IMR-90 (cell line): Measurements from ENCODE around the gene CBFA2T3. TPM values are rescaled to one million over a fixed set of nuclear protein-coding genes. Genes with fewer than 3 reads are reported as not detected.

Source experiments
- ATAC-seq: fragments of 200-7000 bp; cut with Tn5 transposase; 2 replicates; pipeline ENCODE4 v1.9.1; 2020; ENCODE audit warnings: low read depth, mild to moderate bottlenecking, moderate library complexity
- BruUV-seq: library from RNA; stranded (reverse); fragments of 400-500 nt; replicated peaks from 2 replicates; lab custom pipeline; 2021; lab: Mats Ljungman, UMichigan
- CTCF ChIA-PET: fragments of 300-600 bp; formaldehyde crosslinking; extraction: SDS; loops from one replicate; lab custom pipeline; 2021; ENCODE audit warnings: antibody characterized with exemption; lab: Yijun Ruan, JAX
- POLR2A ChIA-PET: fragments of 300-600 bp; sonication (Branson Sonifier 250); formaldehyde crosslinking; loops from one replicate; lab custom pipeline; 2022; ENCODE audit warnings: antibody characterized with exemption; ENCODE audit not compliant: unreplicated experiment; lab: Charles Lee
- DNase-seq: peaks from one replicate; pipeline ENCODE4 v3.0.0; 2013
- H2AFZ ChIP-seq: replicated peaks from 2 replicates; pipeline ENCODE3; 2013; ENCODE audit warnings: low read length, mild to moderate bottlenecking; ENCODE audit not compliant: poor library complexity
- H2AK5ac ChIP-seq: 2 replicates; pipeline ENCODE4 v1.6.1; 2013; ENCODE audit warnings: low read depth, low read length, inconsistent platforms
- H2AK9ac ChIP-seq: replicated peaks from 2 replicates; pipeline ENCODE3; 2013; ENCODE audit warnings: mild to moderate bottlenecking, low read depth, low read length, moderate library complexity; ENCODE audit not compliant: poor library complexity
- H2BK120ac ChIP-seq: 2 replicates; pipeline ENCODE4 v1.6.1; 2013; ENCODE audit warnings: low read depth, low read length, inconsistent platforms
- H2BK15ac ChIP-seq: 3 replicates; pipeline ENCODE4 v1.6.1; 2013; ENCODE audit warnings: low read depth, low read length, inconsistent platforms
- H2BK20ac ChIP-seq: 2 replicates; pipeline ENCODE4 v1.6.1; 2013; ENCODE audit warnings: low read depth, mild to moderate bottlenecking, inconsistent platforms, low read length, moderate library complexity
- H2BK5ac ChIP-seq: 2 replicates; pipeline ENCODE4 v1.6.1; 2013; ENCODE audit warnings: mild to moderate bottlenecking, low read depth, low read length, inconsistent platforms; ENCODE audit not compliant: poor library complexity, severe bottlenecking
- H3K14ac ChIP-seq: replicated peaks from 2 replicates; pipeline ENCODE4 v1.6.1; 2013; ENCODE audit warnings: low read depth, low read length, inconsistent platforms
- H3K18ac ChIP-seq: 2 replicates; pipeline ENCODE4 v1.6.1; 2013; ENCODE audit warnings: low read depth, low read length, control low read depth
- H3K23ac ChIP-seq: 2 replicates; pipeline ENCODE4 v1.6.1; 2013; ENCODE audit warnings: low read depth, low read length, inconsistent platforms
- H3K27ac ChIP-seq: 2 replicates; pipeline ENCODE4 v1.5.1; 2013; ENCODE audit warnings: mild to moderate bottlenecking, control low read depth, low read length; ENCODE audit not compliant: insufficient read depth
- H3K27me3 ChIP-seq: 2 replicates; pipeline ENCODE4 v1.6.1; 2013; ENCODE audit warnings: low read length; ENCODE audit not compliant: control insufficient read depth, insufficient read depth
- H3K36me3 ChIP-seq: 2 replicates; pipeline ENCODE4 v1.6.1; 2013; ENCODE audit warnings: low read length, mixed read lengths; ENCODE audit not compliant: control insufficient read depth, insufficient read depth
- H3K4ac ChIP-seq: 2 replicates; pipeline ENCODE4 v1.6.1; 2013; ENCODE audit warnings: low read depth, low read length, inconsistent platforms
- H3K4me1 ChIP-seq: 2 replicates; pipeline ENCODE4 v1.6.1; 2013; ENCODE audit warnings: low read length, mixed read lengths; ENCODE audit not compliant: control insufficient read depth, insufficient read depth
- H3K4me2 ChIP-seq: 2 replicates; pipeline ENCODE4 v1.6.1; 2013; ENCODE audit warnings: low read depth, mild to moderate bottlenecking, control low read depth, low read length, moderate library complexity
- H3K4me3 ChIP-seq: 2 replicates; pipeline ENCODE4 v1.5.1; 2013; ENCODE audit warnings: low read depth, mild to moderate bottlenecking, control low read depth, low read length, moderate library complexity; ENCODE audit not compliant: insufficient read depth
- H3K56ac ChIP-seq: 2 replicates; pipeline ENCODE4 v1.6.1; 2013; ENCODE audit warnings: low read length, inconsistent platforms; ENCODE audit not compliant: insufficient read depth; ENCODE audit errors: extremely low read depth
- H3K79me1 ChIP-seq, 2 experiments: 2 replicates each; pipeline ENCODE4 v1.6.1; 2013; ENCODE audit warnings: low read length in 2 of 2, inconsistent platforms in 1 of 2, low read depth in 1 of 2
- H3K9ac ChIP-seq: 2 replicates; pipeline ENCODE4 v1.6.1; 2013; ENCODE audit warnings: low read depth, low read length, control low read depth
- H3K9me1 ChIP-seq: 2 replicates; pipeline ENCODE4 v1.6.1; 2013; ENCODE audit warnings: low read length, inconsistent platforms; ENCODE audit not compliant: insufficient read depth
- H3K9me3 ChIP-seq: 2 replicates; pipeline ENCODE4 v1.6.1; 2013; ENCODE audit warnings: low read length; ENCODE audit not compliant: control insufficient read depth, insufficient read depth
- H4K20me1 ChIP-seq: 2 replicates; pipeline ENCODE4 v1.6.1; 2013; ENCODE audit warnings: low read length, inconsistent platforms; ENCODE audit not compliant: insufficient read depth
- H4K5ac ChIP-seq: 2 replicates; pipeline ENCODE4 v1.6.1; 2013; ENCODE audit warnings: mild to moderate bottlenecking, low read depth, low read length, control low read depth
- H4K8ac ChIP-seq, 2 experiments: 2 replicates each; pipeline ENCODE4 v1.6.1; 2013; ENCODE audit warnings: low read depth in 2 of 2, low read length in 2 of 2, control low read depth in 1 of 2, inconsistent platforms in 1 of 2
- H4K91ac ChIP-seq: 2 replicates; pipeline ENCODE4 v1.6.1; 2013; ENCODE audit warnings: low read depth, low read length, inconsistent platforms; ENCODE audit not compliant: insufficient read depth
- BHLHE40 ChIP-seq: fragments of 150-350 bp; IDR thresholded peaks from 2 replicates; pipeline ENCODE4 v1.6.1; 2016; ENCODE audit warnings: mild to moderate bottlenecking, low read depth, low read length
- CEBPB ChIP-seq: IDR thresholded peaks from 2 replicates; pipeline ENCODE4 v1.6.1; 2012; ENCODE audit warnings: low read depth, low read length, improper control_type of control experiment
- CHD1 ChIP-seq: IDR thresholded peaks from 2 replicates; pipeline ENCODE4 v1.6.1; 2012; ENCODE audit warnings: low read depth, low read length, improper control_type of control experiment
- CTCF ChIP-seq: conservative IDR thresholded peaks from 2 replicates; pipeline ENCODE4 v1.5.1; 2012; ENCODE audit warnings: mild to moderate bottlenecking, low read depth, low read length, improper control_type of control experiment
- MAZ ChIP-seq: IDR thresholded peaks from 2 replicates; pipeline ENCODE4 v1.6.1; 2012; ENCODE audit warnings: low read depth, mild to moderate bottlenecking, low read length, improper control_type of control experiment, moderate library complexity, borderline replicate concordance
- RCOR1 ChIP-seq: IDR thresholded peaks from 2 replicates; pipeline ENCODE4 v1.6.1; 2012; ENCODE audit warnings: mild to moderate bottlenecking, low read length, improper control_type of control experiment; ENCODE audit not compliant: insufficient replicate concordance
- SMC3 ChIP-seq: fragments of 150-350 bp; IDR thresholded peaks from 2 replicates; pipeline ENCODE4 v1.6.1; 2016; ENCODE audit warnings: low read depth, mild to moderate bottlenecking, antibody characterized with exemption, low read length, moderate library complexity
- USF2 ChIP-seq: fragments of 150-350 bp; IDR thresholded peaks from 2 replicates; pipeline ENCODE4 v1.6.1; 2017; ENCODE audit warnings: mild to moderate bottlenecking, antibody characterized with exemption, low read length, low read depth
- WGBS, 2 experiments: methylation state at CpG; one replicate each; pipeline versions ENCODE4 v1.1.5 to v1.1.7; 2013; ENCODE audit warnings: missing lambda C conversion rate in 2 of 2; ENCODE audit not compliant: insufficient read length in 1 of 2; ENCODE audit errors: extremely low coverage in 2 of 2; 5-methylcytosine and 5-hydroxymethylcytosine counted together
- dilution Hi-C: fragments of 300-500 bp; cut with HindIII; formaldehyde crosslinking; loops from one replicate; pipeline ENCODE4 v1.14.3; 2018; ENCODE audit warnings: low sequenced_read_pairs; ENCODE audit not compliant: unreplicated experiment
- in situ Hi-C: fragments of 300-500 bp; cut with MboI; formaldehyde crosslinking; loops from 3 replicates; pipeline ENCODE4 v1.14.3; 2019; ENCODE audit warnings: low sequenced_read_pairs, inconsistent platforms, mixed read lengths
- intact Hi-C: fragments of 100-400 bp; cut with micrococcal nuclease; formaldehyde crosslinking; loops from 2 replicates; pipeline ENCODE4 v1.10.0; 2022
- polyA plus RNA-seq, 3 experiments: library from polyadenylated mRNA; depleted of rRNA; stranded (reverse); fragments of >200 nt; gene quantifications; 2 replicates each; pipeline ENCODE4 v1.2.3, GENCODE V29; 2012; ENCODE audit warnings: low replicate concordance in 1 of 3
- total RNA-seq: library from RNA; depleted of rRNA; stranded (reverse); fragments of >200 nt; gene quantifications from 2 replicates; pipeline ENCODE4 v1.2.3, GENCODE V29; 2012

The CBFA2T3 gene
- total and polyA plus RNA-seq, 2 of the 4 experiments (the other 2 are of a cell fraction): not detected

- H3K36me3 ChIP-seq: no peaks in the 10 kb centered on the region
- no peaks in the 10 kb centered on the region for H3K4me1 ChIP-seq
- no peak overlapping the region for H4K5ac ChIP-seq
- no peak overlapping the region for H3K18ac ChIP-seq
- no peak overlapping the region for H2BK15ac ChIP-seq
- intact Hi-C loops (no loop called here), dilution Hi-C loops (no loop called here), in situ Hi-C loops (no loop called here)
- TF ChIP-seq RCOR1: no peak
- TF ChIP-seq CEBPB: no peak
- TF ChIP-seq CHD1: no peak
- TF ChIP-seq CTCF: no peak
- no peak for TF ChIP-seq MAZ
- TF ChIP-seq USF2: no peak
- no peak for TF ChIP-seq SMC3
- TF ChIP-seq BHLHE40: no peak
- no peak for ATAC-seq
- no peak overlapping the region for H3K4ac ChIP-seq
- no peak overlapping the region for H2AFZ ChIP-seq
- peaks cover 23% of the 10 kb centered on the region; the same call in 1 of the 2 replicates for H3K27me3 ChIP-seq
- no peak overlapping the region for H2BK20ac ChIP-seq
- H4K8ac ChIP-seq: no peak overlapping the region
- H2AK9ac ChIP-seq: no peak overlapping the region
- no peak overlapping the region for H2BK120ac ChIP-seq
- no peak overlapping the region for H3K23ac ChIP-seq
- no peak overlapping the region for H3K4me2 ChIP-seq
- DNase-seq: no peak
- H2BK5ac ChIP-seq: no peak overlapping the region
- H2AK5ac ChIP-seq: no peak overlapping the region
- no peaks in the 10 kb centered on the region for H3K9me3 ChIP-seq
- ChIA-PET POLR2A (no interaction called here), CTCF (no interaction called here)
- no peak overlapping the region for H4K91ac ChIP-seq
- no peaks in the 10 kb centered on the region for H3K79me1 ChIP-seq
- no TSS peak for BruUV-seq
- no peak overlapping the region for H3K9ac ChIP-seq
- WGBS, 2 experiments: no CpG with 5 or more reads among the region's 34 CpGs
- H4K20me1 ChIP-seq: no peaks in the 10 kb centered on the region
- H3K9me1 ChIP-seq: no peaks in the 10 kb centered on the region
- no peak overlapping the region for H3K14ac ChIP-seq
- H3K27ac ChIP-seq: no peak overlapping the region
- no peak overlapping the region for H3K4me3 ChIP-seq
- H3K56ac ChIP-seq: no peak overlapping the region
These were observed 79.1 kb downstream of the CBFA2T3 start for GRCh38 chr16:88897696-88898425.
